H1 (cell line): ENCODE data around the gene CPEB3. TPM values are rescaled to one million over a fixed set of nuclear protein-coding genes. Genes with fewer than 3 reads are reported as not detected.

Experiments
- ASH2L ChIP-seq: fragments of 200-600, 300-600 bp; sonication (generic); IDR thresholded peaks from one replicate; pipeline ENCODE4 v1.7.1; 2017; ENCODE audit warnings: low read length
- CBX5 ChIP-seq: fragments of 300-800, 300-1000 bp; sonication (generic); IDR thresholded peaks from 2 replicates; pipeline ENCODE4 v1.7.1; 2016; ENCODE audit warnings: antibody characterized with exemption, low read length, low read depth
- CTBP2 ChIP-seq: IDR thresholded peaks from 2 replicates; pipeline ENCODE4 v1.7.0; 2011; ENCODE audit warnings: borderline replicate concordance, mild to moderate bottlenecking, moderate library complexity, mixed read lengths, low read length; ENCODE audit not compliant: insufficient read depth, insufficient read length
- EP300 ChIP-seq, 2 experiments: IDR thresholded peaks; 1 replicate in 1 of 2; 2 replicates in 1 of 2; pipeline ENCODE4 v1.6.1; 2011 to 2012; ENCODE audit warnings: low read depth in 2 of 2, low read length in 2 of 2, mild to moderate bottlenecking in 2 of 2, borderline replicate concordance in 1 of 2, inconsistent platforms in 1 of 2, moderate library complexity in 1 of 2
- FOSL1 ChIP-seq: IDR thresholded peaks from 2 replicates; pipeline ENCODE4 v1.6.1; 2011; ENCODE audit warnings: mild to moderate bottlenecking, low read depth, low read length, moderate library complexity; ENCODE audit not compliant: insufficient read depth
- KDM1A ChIP-seq: fragments of 200-600, 300-600 bp; sonication (generic); IDR thresholded peaks from 2 replicates; pipeline ENCODE4 v1.7.1; 2016; ENCODE audit warnings: mild to moderate bottlenecking, low read length, borderline replicate concordance
- NRF1 ChIP-seq: IDR thresholded peaks from 2 replicates; pipeline ENCODE4 v1.6.1; 2011; ENCODE audit warnings: mild to moderate bottlenecking, low read depth, low read length, improper control_type of control experiment
- TEAD4 ChIP-seq: IDR thresholded peaks from 2 replicates; pipeline ENCODE4 v1.6.1; 2012; ENCODE audit warnings: low read depth, low read length, inconsistent platforms, mixed read lengths
- polyA plus RNA-seq, 7 experiments: library from polyadenylated mRNA; depleted of rRNA in 3 of 7; stranded (reverse) in 5 of 7; unstranded in 2 of 7; fragments of >200 nt in 5 of 7; fragments of 200-250 nt in 2 of 7; gene quantifications; 1 replicate in 5 of 7; 2 replicates in 1 of 7; 4 replicates in 1 of 7; pipeline versions ENCODE4 v1.2.1 to v1.2.3, GENCODE V29; 2011 to 2013; ENCODE audit warnings: missing spikeins in 2 of 7, mixed read lengths in 2 of 7
- total RNA-seq: library from RNA; stranded (reverse); fragmentation: NEBNext Ultra II Directional; extraction: Animal tissue kit (Norgen Biotek cat#: 25700); gene quantifications from 2 replicates; pipeline ENCODE4 v1.2.1, GENCODE V29; 2021
- TF ChIP-seq, protein P1 (sequence below): fragments of 300-600 bp; sonication (generic); IDR thresholded peaks from 2 replicates; pipeline ENCODE4 v1.7.1; 2012; ENCODE audit warnings: low read length, moderate library complexity, mild to moderate bottlenecking, inconsistent platforms; ENCODE audit not compliant: insufficient replicate concordance
- TF ChIP-seq, protein P2 (sequence below): IDR thresholded peaks from 2 replicates; pipeline ENCODE4 v1.6.1; 2011; ENCODE audit warnings: low read depth, mild to moderate bottlenecking, low read length; ENCODE audit not compliant: insufficient read depth

CPEB3 gene
- total and polyA plus RNA-seq, 2 of the 8 experiments (the other 6 are each of a cell fraction or from before 2014, with no cell fraction given) = 0.39 to 1.7 TPM

DNA sequence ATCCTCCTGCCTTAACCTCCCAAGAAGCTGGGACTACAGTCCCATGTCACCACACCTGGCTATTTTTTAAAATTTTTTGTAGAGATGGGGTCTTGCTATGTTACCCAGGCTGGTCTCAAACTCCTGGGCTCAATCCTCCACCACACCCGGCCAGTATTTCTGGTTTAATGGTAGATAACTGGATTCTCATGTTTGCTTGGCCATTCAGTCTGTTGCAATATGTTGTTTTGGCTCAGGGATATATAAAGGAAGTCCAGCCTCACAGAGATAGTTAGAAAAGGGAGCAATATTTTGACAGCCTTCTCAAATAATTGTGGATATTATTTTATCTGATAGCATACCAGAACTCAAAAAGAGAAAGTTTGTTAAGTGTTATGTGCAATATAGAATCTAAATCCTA, 284.9 kb downstream of the CPEB3 start (continued):
- TF ChIP-seq, protein P1, sequence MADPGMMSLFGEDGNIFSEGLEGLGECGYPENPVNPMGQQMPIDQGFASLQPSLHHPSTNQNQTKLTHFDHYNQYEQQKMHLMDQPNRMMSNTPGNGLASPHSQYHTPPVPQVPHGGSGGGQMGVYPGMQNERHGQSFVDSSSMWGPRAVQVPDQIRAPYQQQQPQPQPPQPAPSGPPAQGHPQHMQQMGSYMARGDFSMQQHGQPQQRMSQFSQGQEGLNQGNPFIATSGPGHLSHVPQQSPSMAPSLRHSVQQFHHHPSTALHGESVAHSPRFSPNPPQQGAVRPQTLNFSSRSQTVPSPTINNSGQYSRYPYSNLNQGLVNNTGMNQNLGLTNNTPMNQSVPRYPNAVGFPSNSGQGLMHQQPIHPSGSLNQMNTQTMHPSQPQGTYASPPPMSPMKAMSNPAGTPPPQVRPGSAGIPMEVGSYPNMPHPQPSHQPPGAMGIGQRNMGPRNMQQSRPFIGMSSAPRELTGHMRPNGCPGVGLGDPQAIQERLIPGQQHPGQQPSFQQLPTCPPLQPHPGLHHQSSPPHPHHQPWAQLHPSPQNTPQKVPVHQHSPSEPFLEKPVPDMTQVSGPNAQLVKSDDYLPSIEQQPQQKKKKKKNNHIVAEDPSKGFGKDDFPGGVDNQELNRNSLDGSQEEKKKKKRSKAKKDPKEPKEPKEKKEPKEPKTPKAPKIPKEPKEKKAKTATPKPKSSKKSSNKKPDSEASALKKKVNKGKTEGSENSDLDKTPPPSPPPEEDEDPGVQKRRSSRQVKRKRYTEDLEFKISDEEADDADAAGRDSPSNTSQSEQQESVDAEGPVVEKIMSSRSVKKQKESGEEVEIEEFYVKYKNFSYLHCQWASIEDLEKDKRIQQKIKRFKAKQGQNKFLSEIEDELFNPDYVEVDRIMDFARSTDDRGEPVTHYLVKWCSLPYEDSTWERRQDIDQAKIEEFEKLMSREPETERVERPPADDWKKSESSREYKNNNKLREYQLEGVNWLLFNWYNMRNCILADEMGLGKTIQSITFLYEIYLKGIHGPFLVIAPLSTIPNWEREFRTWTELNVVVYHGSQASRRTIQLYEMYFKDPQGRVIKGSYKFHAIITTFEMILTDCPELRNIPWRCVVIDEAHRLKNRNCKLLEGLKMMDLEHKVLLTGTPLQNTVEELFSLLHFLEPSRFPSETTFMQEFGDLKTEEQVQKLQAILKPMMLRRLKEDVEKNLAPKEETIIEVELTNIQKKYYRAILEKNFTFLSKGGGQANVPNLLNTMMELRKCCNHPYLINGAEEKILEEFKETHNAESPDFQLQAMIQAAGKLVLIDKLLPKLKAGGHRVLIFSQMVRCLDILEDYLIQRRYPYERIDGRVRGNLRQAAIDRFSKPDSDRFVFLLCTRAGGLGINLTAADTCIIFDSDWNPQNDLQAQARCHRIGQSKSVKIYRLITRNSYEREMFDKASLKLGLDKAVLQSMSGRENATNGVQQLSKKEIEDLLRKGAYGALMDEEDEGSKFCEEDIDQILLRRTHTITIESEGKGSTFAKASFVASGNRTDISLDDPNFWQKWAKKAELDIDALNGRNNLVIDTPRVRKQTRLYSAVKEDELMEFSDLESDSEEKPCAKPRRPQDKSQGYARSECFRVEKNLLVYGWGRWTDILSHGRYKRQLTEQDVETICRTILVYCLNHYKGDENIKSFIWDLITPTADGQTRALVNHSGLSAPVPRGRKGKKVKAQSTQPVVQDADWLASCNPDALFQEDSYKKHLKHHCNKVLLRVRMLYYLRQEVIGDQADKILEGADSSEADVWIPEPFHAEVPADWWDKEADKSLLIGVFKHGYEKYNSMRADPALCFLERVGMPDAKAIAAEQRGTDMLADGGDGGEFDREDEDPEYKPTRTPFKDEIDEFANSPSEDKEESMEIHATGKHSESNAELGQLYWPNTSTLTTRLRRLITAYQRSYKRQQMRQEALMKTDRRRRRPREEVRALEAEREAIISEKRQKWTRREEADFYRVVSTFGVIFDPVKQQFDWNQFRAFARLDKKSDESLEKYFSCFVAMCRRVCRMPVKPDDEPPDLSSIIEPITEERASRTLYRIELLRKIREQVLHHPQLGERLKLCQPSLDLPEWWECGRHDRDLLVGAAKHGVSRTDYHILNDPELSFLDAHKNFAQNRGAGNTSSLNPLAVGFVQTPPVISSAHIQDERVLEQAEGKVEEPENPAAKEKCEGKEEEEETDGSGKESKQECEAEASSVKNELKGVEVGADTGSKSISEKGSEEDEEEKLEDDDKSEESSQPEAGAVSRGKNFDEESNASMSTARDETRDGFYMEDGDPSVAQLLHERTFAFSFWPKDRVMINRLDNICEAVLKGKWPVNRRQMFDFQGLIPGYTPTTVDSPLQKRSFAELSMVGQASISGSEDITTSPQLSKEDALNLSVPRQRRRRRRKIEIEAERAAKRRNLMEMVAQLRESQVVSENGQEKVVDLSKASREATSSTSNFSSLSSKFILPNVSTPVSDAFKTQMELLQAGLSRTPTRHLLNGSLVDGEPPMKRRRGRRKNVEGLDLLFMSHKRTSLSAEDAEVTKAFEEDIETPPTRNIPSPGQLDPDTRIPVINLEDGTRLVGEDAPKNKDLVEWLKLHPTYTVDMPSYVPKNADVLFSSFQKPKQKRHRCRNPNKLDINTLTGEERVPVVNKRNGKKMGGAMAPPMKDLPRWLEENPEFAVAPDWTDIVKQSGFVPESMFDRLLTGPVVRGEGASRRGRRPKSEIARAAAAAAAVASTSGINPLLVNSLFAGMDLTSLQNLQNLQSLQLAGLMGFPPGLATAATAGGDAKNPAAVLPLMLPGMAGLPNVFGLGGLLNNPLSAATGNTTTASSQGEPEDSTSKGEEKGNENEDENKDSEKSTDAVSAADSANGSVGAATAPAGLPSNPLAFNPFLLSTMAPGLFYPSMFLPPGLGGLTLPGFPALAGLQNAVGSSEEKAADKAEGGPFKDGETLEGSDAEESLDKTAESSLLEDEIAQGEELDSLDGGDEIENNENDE = no peak
- TF ChIP-seq KDM1A (no peak), CBX5 (no peak), TEAD4 (no peak), NRF1 (no peak), ASH2L (no peak), FOSL1 (no peak), EP300 (IDR thresholded peaks at IDR 0.05; ENCODE audit: borderline replicate concordance in 1 of 2, low read depth in 2 of 2, low read length in 2 of 2) (no peak), CTBP2 (no peak)
- TF ChIP-seq, protein P2, sequence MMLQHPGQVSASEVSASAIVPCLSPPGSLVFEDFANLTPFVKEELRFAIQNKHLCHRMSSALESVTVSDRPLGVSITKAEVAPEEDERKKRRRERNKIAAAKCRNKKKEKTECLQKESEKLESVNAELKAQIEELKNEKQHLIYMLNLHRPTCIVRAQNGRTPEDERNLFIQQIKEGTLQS = no peak
